HCT116 (cell line): ENCODE data around the gene PPP2R5C. TPM values are rescaled to one million over a fixed set of nuclear protein-coding genes. Genes with fewer than 3 reads are reported as not detected.

Source experiments
- ATAC-seq: fragments of 200-7000 bp; cut with Tn5 transposase; 2 replicates; pipeline ENCODE4 v1.9.1; 2020; ENCODE audit warnings: mild to moderate bottlenecking, moderate library complexity
- BruUV-seq: library from RNA; stranded (reverse); fragments of 400-500 nt; replicated peaks from 2 replicates; lab custom pipeline; 2021; lab: Mats Ljungman, UMichigan
- CTCF ChIA-PET: fragments of 300-600 bp; sonication (Branson Sonifier 250); formaldehyde crosslinking; loops from one replicate; lab custom pipeline; 2021; ENCODE audit warnings: antibody characterized with exemption; lab: Charles Lee
- POLR2A ChIA-PET: fragments of 300-600, 350-600 bp; sonication (Branson Sonifier 250); formaldehyde crosslinking; loops from one replicate; lab custom pipeline; 2021; ENCODE audit warnings: antibody characterized with exemption; lab: Charles Lee
- RAD21 ChIA-PET, 2 experiments: fragments of 300-600 bp; sonication (Branson Sonifier 250); formaldehyde crosslinking; loops; one replicate each; lab custom pipeline; 2023; ENCODE audit warnings: low total read pairs in 2 of 2; ENCODE audit not compliant: uncharacterized antibody in 2 of 2, unreplicated experiment in 2 of 2, low non-redundant PET in 1 of 2; lab: Charles Lee
- DNase-seq: peaks from one replicate; pipeline ENCODE4 v3.0.0-alpha.2; 2010; ENCODE audit warnings: low read depth, low spot score
- H2AFZ ChIP-seq: fragments of 200-600 bp; shearing (Covaris generic), sonication (generic); 2 replicates; pipeline ENCODE4 v1.6.1; 2017; ENCODE audit warnings: low read depth, mixed run types, mixed read lengths, antibody characterized with exemption, low read length; ENCODE audit not compliant: poor library complexity, severe bottlenecking
- H3K27ac ChIP-seq: 2 replicates; pipeline ENCODE4 v1.5.1; 2012; ENCODE audit warnings: low read depth, low read length
- H3K27me3 ChIP-seq: fragments of 200-600 bp; sonication (generic); 2 replicates; pipeline ENCODE4 v1.6.1; 2016; ENCODE audit warnings: mixed run types, low read length, mixed read lengths; ENCODE audit not compliant: insufficient read depth
- H3K36me3 ChIP-seq, 2 experiments: fragments of 200-500 bp in 1 of 2; fragments of 200-600 bp in 1 of 2; sonication (Bioruptor generic) in 1 of 2; sonication (generic) in 1 of 2; 2 replicates each; pipeline versions ENCODE4 v1.5.1 to v1.6.1; 2014 to 2016; ENCODE audit warnings: low read length in 2 of 2, inconsistent platforms in 1 of 2, mixed read lengths in 1 of 2, mixed run types in 1 of 2; ENCODE audit not compliant: insufficient read depth in 2 of 2, control insufficient read depth in 1 of 2
- H3K4me1 ChIP-seq, 2 experiments: fragments of 200-600 bp in 1 of 2; sonication (generic) in 1 of 2; 2 replicates each; pipeline versions ENCODE4 v1.5.1 to v1.6.1; 2012 to 2017; ENCODE audit warnings: low read length in 2 of 2, inconsistent platforms in 1 of 2, mild to moderate bottlenecking in 1 of 2, mixed read lengths in 1 of 2, mixed run types in 1 of 2, moderate library complexity in 1 of 2; ENCODE audit not compliant: insufficient read depth in 2 of 2, control insufficient read depth in 1 of 2
- H3K4me2 ChIP-seq: fragments of 200-600 bp; sonication (generic); 2 replicates; pipeline ENCODE4 v1.6.1; 2017; ENCODE audit warnings: mixed run types, low read length, mixed read lengths
- H3K4me3 ChIP-seq, 2 experiments: fragments of 200-600 bp in 1 of 2; sonication (generic) in 1 of 2; replicated peaks in 1 of 2; 2 replicates each; pipeline ENCODE4 v1.5.1; 2011 to 2016; ENCODE audit warnings: low read length in 2 of 2, control low read depth in 1 of 2, low read depth in 1 of 2, mild to moderate bottlenecking in 1 of 2, mixed read lengths in 1 of 2, mixed run types in 1 of 2
- H3K79me2 ChIP-seq: fragments of 200-600 bp; sonication (generic); 2 replicates; pipeline ENCODE4 v1.6.1; 2017; ENCODE audit warnings: mild to moderate bottlenecking, mixed run types, low read length, moderate library complexity, mixed read lengths; ENCODE audit not compliant: insufficient read depth
- H3K9ac ChIP-seq: fragments of 200-600 bp; sonication (generic); 2 replicates; pipeline ENCODE4 v1.6.1; 2016; ENCODE audit warnings: low read length, mixed read lengths
- H3K9me2 ChIP-seq: fragments of 200-600 bp; sonication (generic), shearing (Covaris generic); 2 replicates; pipeline ENCODE4 v1.6.1; 2017; ENCODE audit warnings: mixed run types, mild to moderate bottlenecking, moderate library complexity; ENCODE audit not compliant: insufficient read depth
- H3K9me3 ChIP-seq, 2 experiments: fragments of 200-500 bp in 1 of 2; fragments of 200-600 bp in 1 of 2; sonication (Bioruptor generic) in 1 of 2; sonication (generic) in 1 of 2; 2 replicates each; pipeline ENCODE4 v1.6.1; 2014 to 2017; ENCODE audit warnings: low read length in 2 of 2, mixed read lengths in 2 of 2, inconsistent platforms in 1 of 2, low read depth in 1 of 2, mild to moderate bottlenecking in 1 of 2, mixed run types in 1 of 2, moderate library complexity in 1 of 2; ENCODE audit not compliant: control insufficient read depth in 1 of 2, insufficient read depth in 1 of 2
- H4K20me1 ChIP-seq: fragments of 200-600 bp; sonication (generic), shearing (Covaris generic); 2 replicates; pipeline ENCODE4 v1.6.1; 2017; ENCODE audit warnings: mixed run types, mild to moderate bottlenecking, moderate library complexity; ENCODE audit not compliant: insufficient read depth
- CBX3 ChIP-seq: IDR thresholded peaks from 2 replicates; pipeline ENCODE4 v1.6.1; 2012; ENCODE audit warnings: low read depth
- ELF1 ChIP-seq: IDR thresholded peaks from 2 replicates; pipeline ENCODE4 v1.6.1; 2012; ENCODE audit warnings: low read depth, borderline replicate concordance
- EZH2 ChIP-seq: fragments of 200-600 bp; sonication (generic); IDR thresholded peaks from 2 replicates; pipeline ENCODE4 v1.6.1; 2017; ENCODE audit warnings: antibody characterized with exemption, mixed run types
- JUND ChIP-seq: IDR thresholded peaks from 2 replicates; pipeline ENCODE4 v1.6.1; 2012
- SIN3A ChIP-seq: IDR thresholded peaks from 2 replicates; pipeline ENCODE4 v1.6.1; 2012; ENCODE audit warnings: low read depth
- SRF ChIP-seq: IDR thresholded peaks from 2 replicates; pipeline ENCODE4 v1.6.1; 2012; ENCODE audit warnings: low read depth
- ZFX ChIP-seq: fragments of 450-650 bp; IDR thresholded peaks from 2 replicates; pipeline ENCODE4 v1.6.1; 2017
- intact Hi-C: fragments of 100-400 bp; cut with micrococcal nuclease; formaldehyde crosslinking; loops from 2 replicates; pipeline ENCODE4 v1.10.0; 2022
- total RNA-seq: library from RNA; stranded (reverse); gene quantifications from one replicate; pipeline ENCODE4 v1.2.1, GENCODE V29; 2021; ENCODE audit not compliant: unreplicated experiment
- TF ChIP-seq, protein P1 (sequence below), 3 experiments: fragments of 200-600 bp in 1 of 3; sonication (generic) in 1 of 3; IDR thresholded peaks in 2 of 3; conservative IDR thresholded peaks in 1 of 3; 2 replicates each; pipeline ENCODE4 v1.5.1; 2012 to 2017; ENCODE audit warnings: low read depth in 2 of 3, low read length in 2 of 3, antibody characterized with exemption in 1 of 3, borderline replicate concordance in 1 of 3, control low read depth in 1 of 3, mild to moderate bottlenecking in 1 of 3, mixed read lengths in 1 of 3, mixed run types in 1 of 3, moderate library complexity in 1 of 3; ENCODE audit not compliant: insufficient read depth in 1 of 3
- TF ChIP-seq, protein P2 (sequence below): IDR thresholded peaks from 2 replicates; pipeline ENCODE4 v1.6.1; 2012
- TF ChIP-seq, protein P3 (sequence below): IDR thresholded peaks from 2 replicates; pipeline ENCODE4 v1.6.1; 2012
- TF ChIP-seq, protein P4 (sequence below): IDR thresholded peaks from 2 replicates; pipeline ENCODE4 v1.6.1; 2011; ENCODE audit warnings: mild to moderate bottlenecking, low read length, moderate library complexity; ENCODE audit not compliant: insufficient replicate concordance; ENCODE audit errors: extremely low read depth

Gene PPP2R5C
- total RNA-seq, 1 experiment from 2014 or later: 117 TPM

DNA sequence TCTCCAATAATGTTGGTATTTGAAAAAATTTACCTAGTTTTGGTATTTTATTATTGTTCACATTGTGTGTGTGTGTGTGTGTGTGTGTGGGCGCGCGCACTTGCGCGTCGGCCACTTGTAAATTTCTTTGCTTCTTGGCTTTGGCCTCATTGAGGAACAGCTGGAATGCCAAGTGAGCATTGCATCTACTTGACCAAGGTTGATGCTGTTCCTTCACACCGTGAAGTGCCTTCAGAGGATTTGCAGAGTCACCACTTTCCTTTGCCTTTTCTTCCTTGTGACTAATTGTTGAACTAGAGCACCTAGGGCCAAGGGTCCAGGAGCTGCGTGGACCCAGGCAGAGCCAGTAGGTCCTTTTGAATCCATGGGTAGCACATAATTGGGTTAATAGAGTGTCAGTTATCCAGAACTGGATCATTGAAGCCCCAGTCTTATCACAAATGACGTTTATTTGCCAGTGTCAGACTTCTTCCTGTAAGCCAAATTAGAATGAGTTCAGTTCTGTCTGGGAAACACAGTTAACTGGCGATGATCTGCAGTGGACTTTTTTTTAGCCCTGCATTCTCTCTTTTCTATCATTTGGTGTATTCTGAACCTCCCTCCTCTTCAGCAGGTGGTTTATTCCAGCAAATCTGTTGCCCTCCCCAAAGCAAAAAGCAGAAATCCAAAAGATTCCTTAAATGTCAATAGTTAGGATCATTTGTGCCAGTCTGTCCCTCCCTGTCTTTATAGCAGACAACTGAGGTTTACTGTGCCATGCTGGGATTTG lies 2.6 kb downstream of the PPP2R5C start:
- no peak overlapping the region for H3K4me3 ChIP-seq
- intact Hi-C loops: no loop called here
- no peak for DNase-seq
- H3K79me2 ChIP-seq: no peaks in the 10 kb centered on the region
- RAD21 ChIA-PET: no interaction called here
- H4K20me1 ChIP-seq: no peaks in the 10 kb centered on the region
- H3K36me3 ChIP-seq: peaks cover 0 to 3% of the 10 kb centered on the region in 2 experiments; a peak in 1 of 4 replicates
- no peak overlapping the region for H3K4me2 ChIP-seq
- no peak overlapping the region for H3K27ac ChIP-seq
- no peaks in the 10 kb centered on the region for H3K9me3 ChIP-seq
- H3K4me1 ChIP-seq: peaks cover 9 to 16% of the 10 kb centered on the region in 2 experiments
- no peak for TF ChIP-seq CBX3
- TF ChIP-seq JUND: no peak
- no peak for TF ChIP-seq ELF1
- TF ChIP-seq, protein P1, sequence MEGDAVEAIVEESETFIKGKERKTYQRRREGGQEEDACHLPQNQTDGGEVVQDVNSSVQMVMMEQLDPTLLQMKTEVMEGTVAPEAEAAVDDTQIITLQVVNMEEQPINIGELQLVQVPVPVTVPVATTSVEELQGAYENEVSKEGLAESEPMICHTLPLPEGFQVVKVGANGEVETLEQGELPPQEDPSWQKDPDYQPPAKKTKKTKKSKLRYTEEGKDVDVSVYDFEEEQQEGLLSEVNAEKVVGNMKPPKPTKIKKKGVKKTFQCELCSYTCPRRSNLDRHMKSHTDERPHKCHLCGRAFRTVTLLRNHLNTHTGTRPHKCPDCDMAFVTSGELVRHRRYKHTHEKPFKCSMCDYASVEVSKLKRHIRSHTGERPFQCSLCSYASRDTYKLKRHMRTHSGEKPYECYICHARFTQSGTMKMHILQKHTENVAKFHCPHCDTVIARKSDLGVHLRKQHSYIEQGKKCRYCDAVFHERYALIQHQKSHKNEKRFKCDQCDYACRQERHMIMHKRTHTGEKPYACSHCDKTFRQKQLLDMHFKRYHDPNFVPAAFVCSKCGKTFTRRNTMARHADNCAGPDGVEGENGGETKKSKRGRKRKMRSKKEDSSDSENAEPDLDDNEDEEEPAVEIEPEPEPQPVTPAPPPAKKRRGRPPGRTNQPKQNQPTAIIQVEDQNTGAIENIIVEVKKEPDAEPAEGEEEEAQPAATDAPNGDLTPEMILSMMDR (IDR thresholded peaks at IDR 0.05 in 2 of 3, conservative IDR thresholded peaks at IDR 0.05 in 1 of 3; ENCODE audit: borderline replicate concordance in 1 of 3, insufficient read depth in 1 of 3, low read depth in 2 of 3, low read length in 2 of 3): no peak
- TF ChIP-seq EZH2: no peak
- no peak for TF ChIP-seq ZFX
- TF ChIP-seq, protein P2, sequence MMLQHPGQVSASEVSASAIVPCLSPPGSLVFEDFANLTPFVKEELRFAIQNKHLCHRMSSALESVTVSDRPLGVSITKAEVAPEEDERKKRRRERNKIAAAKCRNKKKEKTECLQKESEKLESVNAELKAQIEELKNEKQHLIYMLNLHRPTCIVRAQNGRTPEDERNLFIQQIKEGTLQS: no peak
- TF ChIP-seq SIN3A: no peak
- TF ChIP-seq, protein P3, sequence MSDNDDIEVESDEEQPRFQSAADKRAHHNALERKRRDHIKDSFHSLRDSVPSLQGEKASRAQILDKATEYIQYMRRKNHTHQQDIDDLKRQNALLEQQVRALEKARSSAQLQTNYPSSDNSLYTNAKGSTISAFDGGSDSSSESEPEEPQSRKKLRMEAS: no peak
- TF ChIP-seq, protein P4, sequence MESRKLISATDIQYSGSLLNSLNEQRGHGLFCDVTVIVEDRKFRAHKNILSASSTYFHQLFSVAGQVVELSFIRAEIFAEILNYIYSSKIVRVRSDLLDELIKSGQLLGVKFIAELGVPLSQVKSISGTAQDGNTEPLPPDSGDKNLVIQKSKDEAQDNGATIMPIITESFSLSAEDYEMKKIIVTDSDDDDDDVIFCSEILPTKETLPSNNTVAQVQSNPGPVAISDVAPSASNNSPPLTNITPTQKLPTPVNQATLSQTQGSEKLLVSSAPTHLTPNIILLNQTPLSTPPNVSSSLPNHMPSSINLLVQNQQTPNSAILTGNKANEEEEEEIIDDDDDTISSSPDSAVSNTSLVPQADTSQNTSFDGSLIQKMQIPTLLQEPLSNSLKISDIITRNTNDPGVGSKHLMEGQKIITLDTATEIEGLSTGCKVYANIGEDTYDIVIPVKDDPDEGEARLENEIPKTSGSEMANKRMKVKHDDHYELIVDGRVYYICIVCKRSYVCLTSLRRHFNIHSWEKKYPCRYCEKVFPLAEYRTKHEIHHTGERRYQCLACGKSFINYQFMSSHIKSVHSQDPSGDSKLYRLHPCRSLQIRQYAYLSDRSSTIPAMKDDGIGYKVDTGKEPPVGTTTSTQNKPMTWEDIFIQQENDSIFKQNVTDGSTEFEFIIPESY: no peak
- no peak for TF ChIP-seq SRF
- TF ChIP-seq, all 23 proteins: peak for 0
- no peaks in the 10 kb centered on the region for H3K9me2 ChIP-seq
- no TSS peak for BruUV-seq
- no peaks in the 10 kb centered on the region for H3K27me3 ChIP-seq
- H3K9ac ChIP-seq: no peak overlapping the region
- H2AFZ ChIP-seq: no peak overlapping the region
- no peak for ATAC-seq
- ChIA-PET POLR2A (no interaction called here), CTCF (no interaction called here)
